Liver (tissue), 3 donors: Measurements from ENCODE around the gene ROR1.

Experiments
- RAD21 ChIP-seq, 2 donors: IDR thresholded peaks; 2 replicates each; pipeline ENCODE4 v1.6.1; 2016; ENCODE audit warnings: antibody characterized with exemption in 2 of 2, mild to moderate bottlenecking in 2 of 2
- YY1 ChIP-seq: IDR thresholded peaks from 2 replicates; pipeline ENCODE4 v1.6.1; 2016; ENCODE audit warnings: antibody characterized with exemption, mild to moderate bottlenecking
- TF ChIP-seq, protein P1 (sequence below): IDR thresholded peaks from 2 replicates; pipeline ENCODE4 v1.6.1; 2016; ENCODE audit warnings: antibody characterized with exemption
- TF ChIP-seq, protein P2 (sequence below): fragments of 150-350 bp; IDR thresholded peaks from 2 replicates; pipeline ENCODE4 v1.5.1; 2017; ENCODE audit warnings: improper control_type of control experiment, low read depth, low read length; ENCODE audit not compliant: missing input control
- donor health status: healthy.
- donor health status: healthy.

DNA sequence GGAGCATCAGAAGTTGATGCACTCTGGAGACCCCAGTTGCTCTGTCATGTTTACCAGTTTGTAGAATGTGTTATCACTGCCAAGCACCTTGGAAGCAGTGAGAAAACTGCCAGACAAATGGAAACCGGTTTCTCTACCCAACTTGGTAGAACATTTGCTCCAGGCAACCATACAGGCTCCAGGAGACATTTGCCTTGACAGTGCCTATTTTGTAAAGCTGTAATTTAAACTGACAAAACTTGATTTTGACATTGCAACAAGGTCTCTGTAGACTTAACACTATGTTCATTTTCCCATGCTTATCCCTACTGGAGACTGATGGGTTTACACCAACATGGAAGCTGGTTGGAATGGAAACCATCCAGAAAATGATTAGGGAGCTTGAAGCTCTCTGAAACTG lies 97.6 kb downstream of the ROR1 start:
- TF ChIP-seq RAD21 (IDR thresholded peaks at IDR 0.05) = no peak
- no peak for TF ChIP-seq YY1
- TF ChIP-seq, protein P1, sequence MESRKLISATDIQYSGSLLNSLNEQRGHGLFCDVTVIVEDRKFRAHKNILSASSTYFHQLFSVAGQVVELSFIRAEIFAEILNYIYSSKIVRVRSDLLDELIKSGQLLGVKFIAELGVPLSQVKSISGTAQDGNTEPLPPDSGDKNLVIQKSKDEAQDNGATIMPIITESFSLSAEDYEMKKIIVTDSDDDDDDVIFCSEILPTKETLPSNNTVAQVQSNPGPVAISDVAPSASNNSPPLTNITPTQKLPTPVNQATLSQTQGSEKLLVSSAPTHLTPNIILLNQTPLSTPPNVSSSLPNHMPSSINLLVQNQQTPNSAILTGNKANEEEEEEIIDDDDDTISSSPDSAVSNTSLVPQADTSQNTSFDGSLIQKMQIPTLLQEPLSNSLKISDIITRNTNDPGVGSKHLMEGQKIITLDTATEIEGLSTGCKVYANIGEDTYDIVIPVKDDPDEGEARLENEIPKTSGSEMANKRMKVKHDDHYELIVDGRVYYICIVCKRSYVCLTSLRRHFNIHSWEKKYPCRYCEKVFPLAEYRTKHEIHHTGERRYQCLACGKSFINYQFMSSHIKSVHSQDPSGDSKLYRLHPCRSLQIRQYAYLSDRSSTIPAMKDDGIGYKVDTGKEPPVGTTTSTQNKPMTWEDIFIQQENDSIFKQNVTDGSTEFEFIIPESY = no peak
- TF ChIP-seq, protein P2, sequence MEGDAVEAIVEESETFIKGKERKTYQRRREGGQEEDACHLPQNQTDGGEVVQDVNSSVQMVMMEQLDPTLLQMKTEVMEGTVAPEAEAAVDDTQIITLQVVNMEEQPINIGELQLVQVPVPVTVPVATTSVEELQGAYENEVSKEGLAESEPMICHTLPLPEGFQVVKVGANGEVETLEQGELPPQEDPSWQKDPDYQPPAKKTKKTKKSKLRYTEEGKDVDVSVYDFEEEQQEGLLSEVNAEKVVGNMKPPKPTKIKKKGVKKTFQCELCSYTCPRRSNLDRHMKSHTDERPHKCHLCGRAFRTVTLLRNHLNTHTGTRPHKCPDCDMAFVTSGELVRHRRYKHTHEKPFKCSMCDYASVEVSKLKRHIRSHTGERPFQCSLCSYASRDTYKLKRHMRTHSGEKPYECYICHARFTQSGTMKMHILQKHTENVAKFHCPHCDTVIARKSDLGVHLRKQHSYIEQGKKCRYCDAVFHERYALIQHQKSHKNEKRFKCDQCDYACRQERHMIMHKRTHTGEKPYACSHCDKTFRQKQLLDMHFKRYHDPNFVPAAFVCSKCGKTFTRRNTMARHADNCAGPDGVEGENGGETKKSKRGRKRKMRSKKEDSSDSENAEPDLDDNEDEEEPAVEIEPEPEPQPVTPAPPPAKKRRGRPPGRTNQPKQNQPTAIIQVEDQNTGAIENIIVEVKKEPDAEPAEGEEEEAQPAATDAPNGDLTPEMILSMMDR = no peak
